Measurements from ENCODE around the gene ZFPL1. TPM values are rescaled to one million over a fixed set of nuclear protein-coding genes. Genes with fewer than 3 reads are reported as not detected.

ZFPL1 gene
- total RNA-seq, 4 donors from 2014 or later = 28.3 to 74.4 (median 49.3) TPM

DNA sequence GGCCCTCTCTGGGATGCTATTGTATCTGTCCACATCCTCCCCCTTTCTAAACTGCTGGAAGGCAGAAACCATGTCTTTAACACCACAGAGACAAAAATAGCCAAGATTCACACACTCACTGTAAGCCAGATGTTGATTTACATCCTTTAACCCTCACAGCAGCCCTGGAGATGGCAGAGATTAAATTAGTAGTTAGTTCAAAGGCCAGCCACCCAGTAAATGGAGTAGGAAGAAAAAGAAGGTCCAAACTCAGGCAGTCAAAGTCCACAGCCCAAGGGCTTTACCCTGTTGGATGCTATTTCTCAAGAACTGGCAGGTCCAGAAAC lies 35.6 kb downstream of the ZFPL1 start:
- DNase-seq = no peak
- Histone ChIP-seq H3K4me1 (peaks cover 25 to 38% of the 10 kb centered on the region in 2 donors), H3K27ac (no peak overlapping the region), H3K4me3 (replicated peaks in 1 of 3) (no peak overlapping the region), H3K9me3 (no peaks in the 10 kb centered on the region), H3K36me3 (peaks cover 16 to 22% of the 10 kb centered on the region in 2 donors), H3K27me3 (no peaks in the 10 kb centered on the region)
- intact Hi-C loops (cut with DNase I) = loop anchor here (10.0 kb wide), 2 partner anchors 105 to 205 kb away; partner anchors contain the start of genes ARL2 and ATG2A
- TF ChIP-seq POLR2A (IDR thresholded peaks at IDR 0.05) = no peak
- no peak for TF ChIP-seq CTCF (IDR thresholded peaks at IDR 0.05)

GRCh38 chr11:65120831-65121230 lies 36.8 kb downstream of the ZFPL1 start:
- intact Hi-C loops (cut with DNase I) = no loop called here
- TF ChIP-seq CTCF (IDR thresholded peaks at IDR 0.05) (no peak), POLR2A (IDR thresholded peaks at IDR 0.05) (no peak)
- Histone ChIP-seq H3K36me3 (peaks cover 27 to 31% of the 10 kb centered on the region in 2 donors), H3K27me3 (no peaks in the 10 kb centered on the region), H3K27ac (peak overlapping the region in 1 of 3 donors; percentile 86), H3K4me1 (peaks cover 23 to 34% of the 10 kb centered on the region in 2 donors), H3K4me3 (replicated peaks in 1 of 3) (peak overlapping the region in 2 of 3 donors; percentile 58 to 93), H3K9me3 (no peaks in the 10 kb centered on the region)
- whole genome bisulfite sequencing, 2 donors = 84 to 95% methylated on average over 3 of the region's 3 CpGs
- no peak for DNase-seq

- Histone ChIP-seq H3K9me3 (no peaks in the 10 kb centered on the region), H3K27ac (peak overlapping the region; percentile 63 to 86 (median 82)), H3K4me3 (replicated peaks in 1 of 3) (peak overlapping the region; percentile 58 to 93 (median 76)), H3K36me3 (peaks cover 34 to 37% of the 10 kb centered on the region in 2 donors), H3K27me3 (no peaks in the 10 kb centered on the region), H3K4me1 (peaks cover 17 to 28% of the 10 kb centered on the region in 2 donors)
- WGBS, 2 donors = 1% methylated on average over 21 to 22 of the region's 22 CpGs
- intact Hi-C loops (cut with DNase I) = no loop called here
- TF ChIP-seq CTCF (IDR thresholded peaks at IDR 0.05) = no peak
- no peak for TF ChIP-seq POLR2A (IDR thresholded peaks at IDR 0.05)
- DNase-seq = no peak
Measured at GRCh38 chr11:65121447-65121864, 37.4 kb downstream of the ZFPL1 start.

- H3K27ac ChIP-seq = peak within 1 kb of the TSS; percentile 82 to 89 (median 86)
- H3K4me3 ChIP-seq (replicated peaks in 1 of 3) = peak within 1 kb of the TSS; percentile 72 to 93 (median 76)
- intact Hi-C loops (cut with DNase I) = no loop called here
- H3K9me3 ChIP-seq = no peaks in the 10 kb centered on the region
- no peak for TF ChIP-seq CTCF (IDR thresholded peaks at IDR 0.05)
- TF ChIP-seq POLR2A (IDR thresholded peaks at IDR 0.05) = peak; percentile 23 to 97
- WGBS, 2 donors = 0 to 1% methylated on average over 43 to 60 of the region's 64 CpGs
- H3K27me3 ChIP-seq = no peaks in the 10 kb centered on the region
- peaks cover 13 to 24% of the 10 kb centered on the region in 2 donors for H3K4me1 ChIP-seq
- peaks cover 40 to 44% of the 10 kb centered on the region in 2 donors for H3K36me3 ChIP-seq
- DNase-seq = peak; percentile 100
Measured at GRCh38 chr11:65121865-65122696, 38.1 kb downstream of the ZFPL1 start, which contains the start of the genes FAU and MRPL49. FAU (minus strand) TSS chr11:65122134; CDS start chr11:65121813, 321 bp downstream. MRPL49 (plus strand) TSS chr11:65122321; CDS start chr11:65122347, 26 bp downstream.
